ENCODE results near the gene SERPINE1.

SERPINE1 gene

DNA sequence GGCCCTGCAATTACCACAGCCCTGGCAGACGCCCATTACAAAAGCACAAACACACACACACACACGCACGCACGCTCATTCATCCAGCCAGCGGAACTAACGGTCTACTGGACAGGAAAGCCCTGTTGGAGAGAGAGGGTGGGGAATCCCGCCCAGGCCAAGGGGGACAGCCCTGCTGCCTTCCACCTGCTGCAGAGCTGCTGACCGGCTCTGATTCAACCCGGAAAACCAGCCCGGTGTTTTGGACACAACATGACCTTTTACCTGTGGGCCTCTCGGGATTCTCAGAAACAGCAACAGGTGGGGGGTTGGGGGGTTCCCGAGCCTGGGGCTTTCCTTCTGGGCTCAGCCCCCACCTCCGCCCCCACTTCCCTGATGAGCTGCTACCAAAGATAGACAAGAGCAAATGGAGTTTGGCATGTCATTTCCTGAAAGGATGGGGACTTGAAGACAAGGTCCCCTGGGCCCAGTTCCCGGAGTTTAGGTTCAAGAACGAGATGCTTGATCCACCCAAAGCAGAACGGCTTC is 18.5 kb upstream of the SERPINE1 start:
- TF ChIP-seq POLR2AphosphoS5 (IDR thresholded peaks at IDR 0.05; ENCODE audit: low read depth, low read length) (no peak), TAF1 (IDR thresholded peaks at IDR 0.05; ENCODE audit: borderline replicate concordance, insufficient read depth, low read length) (no peak), FOXP2 (optimal IDR thresholded peaks at IDR 0.05; ENCODE audit: borderline replicate concordance, extremely low read depth, extremely low read length, insufficient read depth) (no peak), SIN3A (IDR thresholded peaks at IDR 0.05; ENCODE audit: borderline replicate concordance, insufficient read depth, low read length) (no peak)
- TF ChIP-seq, protein P1, sequence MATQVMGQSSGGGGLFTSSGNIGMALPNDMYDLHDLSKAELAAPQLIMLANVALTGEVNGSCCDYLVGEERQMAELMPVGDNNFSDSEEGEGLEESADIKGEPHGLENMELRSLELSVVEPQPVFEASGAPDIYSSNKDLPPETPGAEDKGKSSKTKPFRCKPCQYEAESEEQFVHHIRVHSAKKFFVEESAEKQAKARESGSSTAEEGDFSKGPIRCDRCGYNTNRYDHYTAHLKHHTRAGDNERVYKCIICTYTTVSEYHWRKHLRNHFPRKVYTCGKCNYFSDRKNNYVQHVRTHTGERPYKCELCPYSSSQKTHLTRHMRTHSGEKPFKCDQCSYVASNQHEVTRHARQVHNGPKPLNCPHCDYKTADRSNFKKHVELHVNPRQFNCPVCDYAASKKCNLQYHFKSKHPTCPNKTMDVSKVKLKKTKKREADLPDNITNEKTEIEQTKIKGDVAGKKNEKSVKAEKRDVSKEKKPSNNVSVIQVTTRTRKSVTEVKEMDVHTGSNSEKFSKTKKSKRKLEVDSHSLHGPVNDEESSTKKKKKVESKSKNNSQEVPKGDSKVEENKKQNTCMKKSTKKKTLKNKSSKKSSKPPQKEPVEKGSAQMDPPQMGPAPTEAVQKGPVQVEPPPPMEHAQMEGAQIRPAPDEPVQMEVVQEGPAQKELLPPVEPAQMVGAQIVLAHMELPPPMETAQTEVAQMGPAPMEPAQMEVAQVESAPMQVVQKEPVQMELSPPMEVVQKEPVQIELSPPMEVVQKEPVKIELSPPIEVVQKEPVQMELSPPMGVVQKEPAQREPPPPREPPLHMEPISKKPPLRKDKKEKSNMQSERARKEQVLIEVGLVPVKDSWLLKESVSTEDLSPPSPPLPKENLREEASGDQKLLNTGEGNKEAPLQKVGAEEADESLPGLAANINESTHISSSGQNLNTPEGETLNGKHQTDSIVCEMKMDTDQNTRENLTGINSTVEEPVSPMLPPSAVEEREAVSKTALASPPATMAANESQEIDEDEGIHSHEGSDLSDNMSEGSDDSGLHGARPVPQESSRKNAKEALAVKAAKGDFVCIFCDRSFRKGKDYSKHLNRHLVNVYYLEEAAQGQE (IDR thresholded peaks at IDR 0.05; ENCODE audit: insufficient read depth in 1 of 2, low read depth in 2 of 2, low read length in 2 of 2) = no peak

DNA sequence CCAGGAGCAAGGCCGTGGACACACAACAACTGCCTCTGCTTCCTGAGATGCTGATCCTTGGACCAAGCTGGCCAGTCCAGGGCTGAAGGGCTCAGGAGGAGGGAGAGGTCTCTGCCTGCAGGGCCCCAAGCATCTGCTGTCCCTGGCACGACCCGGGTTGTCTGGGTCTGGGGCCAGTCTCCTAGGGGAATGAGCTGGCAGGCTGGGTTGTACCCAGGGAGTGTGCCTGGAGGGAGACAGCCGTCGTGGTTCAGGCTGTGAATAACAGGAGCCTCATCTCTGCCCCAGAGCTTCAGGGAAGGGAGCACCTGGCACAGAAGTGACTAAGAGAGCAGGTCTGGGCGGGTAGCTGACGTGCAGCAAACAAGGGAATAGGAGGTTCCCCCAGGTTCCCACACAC is 17.9 kb upstream of the SERPINE1 start:
- TF ChIP-seq, protein P1 (IDR thresholded peaks at IDR 0.05; ENCODE audit: insufficient read depth in 1 of 2, low read depth in 2 of 2, low read length in 2 of 2) = no peak
- TF ChIP-seq POLR2AphosphoS5 (IDR thresholded peaks at IDR 0.05; ENCODE audit: low read depth, low read length) (no peak), FOXP2 (optimal IDR thresholded peaks at IDR 0.05; ENCODE audit: borderline replicate concordance, extremely low read depth, extremely low read length, insufficient read depth) (no peak), SIN3A (IDR thresholded peaks at IDR 0.05; ENCODE audit: borderline replicate concordance, insufficient read depth, low read length) (no peak), TAF1 (IDR thresholded peaks at IDR 0.05; ENCODE audit: borderline replicate concordance, insufficient read depth, low read length) (no peak)

DNA sequence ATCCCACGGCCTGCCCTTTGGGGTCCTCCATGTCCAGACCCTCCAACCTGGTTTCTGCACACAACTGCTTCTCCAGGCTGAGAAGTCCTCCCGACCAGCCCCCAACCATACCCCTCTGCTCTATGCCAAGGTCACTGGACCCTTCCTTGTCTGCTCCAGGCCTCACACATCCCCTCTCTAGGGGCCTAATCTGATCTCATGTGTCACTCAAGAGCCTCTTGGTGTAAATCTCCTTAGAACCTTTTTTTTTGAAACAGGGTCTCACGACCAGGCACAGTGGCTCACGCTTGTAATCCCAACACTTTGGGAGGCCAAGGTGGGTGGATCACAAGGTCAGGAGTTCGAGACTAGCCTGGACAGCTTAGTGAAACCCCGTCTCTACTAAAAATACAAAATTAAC is 17.5 kb upstream of the SERPINE1 start:
- TF ChIP-seq FOXP2 (optimal IDR thresholded peaks at IDR 0.05; ENCODE audit: borderline replicate concordance, extremely low read depth, extremely low read length, insufficient read depth) (no peak), SIN3A (IDR thresholded peaks at IDR 0.05; ENCODE audit: borderline replicate concordance, insufficient read depth, low read length) (no peak), TAF1 (IDR thresholded peaks at IDR 0.05; ENCODE audit: borderline replicate concordance, insufficient read depth, low read length) (no peak), POLR2AphosphoS5 (IDR thresholded peaks at IDR 0.05; ENCODE audit: low read depth, low read length) (no peak)
- TF ChIP-seq, protein P1 (IDR thresholded peaks at IDR 0.05; ENCODE audit: insufficient read depth in 1 of 2, low read depth in 2 of 2, low read length in 2 of 2) = no peak

DNA sequence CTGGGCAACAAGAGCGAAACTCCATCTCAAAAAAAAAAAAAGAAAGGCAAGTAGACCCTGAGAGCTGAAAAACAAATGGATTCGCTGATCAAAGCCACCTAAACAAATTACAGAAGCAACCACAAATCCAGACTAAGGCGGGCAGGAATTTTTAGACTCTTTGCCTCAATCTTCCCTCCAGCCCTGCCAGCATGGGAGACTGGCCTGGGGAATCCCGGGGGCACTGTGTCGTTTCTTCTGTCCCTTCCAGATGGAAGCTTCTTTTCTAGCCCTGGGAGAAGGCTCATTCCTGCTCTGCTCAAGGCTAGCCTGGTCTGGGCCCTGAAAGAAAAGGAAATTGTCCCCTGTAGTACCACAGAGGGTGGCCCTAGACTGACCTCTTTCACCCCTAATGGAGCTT is 15.6 kb upstream of the SERPINE1 start:
- TF ChIP-seq SIN3A (IDR thresholded peaks at IDR 0.05; ENCODE audit: borderline replicate concordance, insufficient read depth, low read length) = no peak
- TF ChIP-seq POLR2AphosphoS5 (IDR thresholded peaks at IDR 0.05; ENCODE audit: low read depth, low read length) = no peak
- TF ChIP-seq TAF1 (IDR thresholded peaks at IDR 0.05; ENCODE audit: borderline replicate concordance, insufficient read depth, low read length) = no peak
- no peak for TF ChIP-seq FOXP2 (optimal IDR thresholded peaks at IDR 0.05; ENCODE audit: borderline replicate concordance, extremely low read depth, extremely low read length, insufficient read depth)
- TF ChIP-seq, protein P1 (IDR thresholded peaks at IDR 0.05; ENCODE audit: insufficient read depth in 1 of 2, low read depth in 2 of 2, low read length in 2 of 2) = no peak

DNA sequence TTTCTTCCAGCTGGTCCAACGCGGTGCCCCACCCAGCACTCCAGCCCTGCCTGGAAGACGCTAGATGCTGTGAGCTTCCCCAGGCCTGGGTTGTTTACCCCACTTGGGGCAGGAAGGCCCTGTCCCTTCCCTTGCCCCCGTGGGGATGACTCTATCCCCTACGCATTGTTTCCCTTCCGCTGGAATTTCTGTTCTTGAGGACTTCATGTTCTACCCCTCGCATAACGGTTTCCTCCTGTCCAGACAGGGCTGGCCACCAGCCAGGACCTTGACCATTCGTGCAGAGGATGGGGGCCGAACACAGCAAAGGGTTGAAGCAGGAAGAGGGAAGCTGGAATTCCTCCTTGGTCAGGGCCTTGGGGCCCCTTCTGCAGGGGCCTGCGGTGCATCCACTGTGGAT is 14.7 kb upstream of the SERPINE1 start:
- TF ChIP-seq SIN3A (IDR thresholded peaks at IDR 0.05; ENCODE audit: borderline replicate concordance, insufficient read depth, low read length) (no peak), FOXP2 (optimal IDR thresholded peaks at IDR 0.05; ENCODE audit: borderline replicate concordance, extremely low read depth, extremely low read length, insufficient read depth) (peak; percentile 98), POLR2AphosphoS5 (IDR thresholded peaks at IDR 0.05; ENCODE audit: low read depth, low read length) (no peak)
- TF ChIP-seq, protein P1 (IDR thresholded peaks at IDR 0.05; ENCODE audit: insufficient read depth in 1 of 2, low read depth in 2 of 2, low read length in 2 of 2) = 0 out of 4 replicates have a peak, but pooled peaks of 1 of the 2 experiments have one; percentile 16
